Cardiac septum (tissue), 1 donor: ENCODE data around the gene TRIM32. TPM values are rescaled to one million over a fixed set of nuclear protein-coding genes. Genes with fewer than 3 reads are reported as not detected.
"Not testable (repeated sequence)": the region's sequence is repeated elsewhere in the genome, so short reads cannot be mapped to it uniquely, and the experiment has no call there.

Source experiments
- DNase-seq: peaks from one replicate; pipeline ENCODE4 v3.0.0-alpha.2; 2020; ENCODE audit warnings: low spot score
- intact Hi-C: fragments of 100-400 bp; cut with DNase I; formaldehyde crosslinking; loops from one replicate; pipeline ENCODE4 v1.14.0; 2022
- total RNA-seq: library from RNA; stranded (reverse); fragmentation: NEBNext Ultra II Directional; extraction: Animal tissue kit (Norgen Biotek cat#: 25700); gene quantifications from one replicate; pipeline ENCODE4 v1.2.1, GENCODE V29; 2021
- donor health status: DM: no; HTN: no; CAD: no.

Gene TRIM32
- total RNA-seq, 1 donor from 2014 or later = 13.1 TPM

- DNase-seq = no peak
- intact Hi-C loops = no loop called here
These were observed 18.0 kb upstream of the TRIM32 start for GRCh38 chr9:116668970-116669695.

GRCh38 chr9:116671605-116672004, 15.5 kb upstream of the TRIM32 start:
- intact Hi-C loops = no loop called here
- no peak for DNase-seq

GRCh38 chr9:116673375-116673774, 13.7 kb upstream of the TRIM32 start:
- DNase-seq = no peak
- intact Hi-C loops = no loop called here

GRCh38 chr9:116674210-116674980, 12.7 kb upstream of the TRIM32 start:
- no peak for DNase-seq
- intact Hi-C loops = no loop called here

GRCh38 chr9:116683535-116683934, 3.6 kb upstream of the TRIM32 start:
- intact Hi-C loops = no loop called here
- no peak for DNase-seq

- no peak for DNase-seq
- intact Hi-C loops = no loop called here
These were observed 1.9 kb upstream of the TRIM32 start for GRCh38 chr9:116685166-116685565.

- intact Hi-C loops = no loop called here
These were observed 970 bp upstream of the TRIM32 start for GRCh38 chr9:116686135-116686534.

GRCh38 chr9:116686693-116687073, 422 bp upstream of the TRIM32 start:
- DNase-seq = no peak
- intact Hi-C loops = no loop called here

More at GRCh38 chr9:116686135-116686534, 970 bp upstream of the TRIM32 start:
- no peak for DNase-seq

GRCh38 chr9:116687754-116688135, 640 bp downstream of the TRIM32 start:
- DNase-seq = no peak
- intact Hi-C loops = no loop called here

GRCh38 chr9:116688806-116689485, 1.8 kb downstream of the TRIM32 start:
- intact Hi-C loops = no loop called here
- no peak for DNase-seq

- DNase-seq = no peak
- intact Hi-C loops = no loop called here
These were observed 2.5 kb downstream of the TRIM32 start for GRCh38 chr9:116689486-116690032.

- intact Hi-C loops, DNase-seq: not testable (repeated sequence)
These were observed 3.7 kb downstream of the TRIM32 start for GRCh38 chr9:116690805-116691204.

- DNase-seq = no peak
- intact Hi-C loops = no loop called here
These were observed 4.5 kb downstream of the TRIM32 start for GRCh38 chr9:116691607-116692006.

GRCh38 chr9:116692616-116693015, 5.5 kb downstream of the TRIM32 start:
- intact Hi-C loops = no loop called here
- DNase-seq = no peak

GRCh38 chr9:116693233-116693731, 6.2 kb downstream of the TRIM32 start:
- intact Hi-C loops = no loop called here
- no peak for DNase-seq

- intact Hi-C loops = no loop called here
- no peak for DNase-seq
These were observed 7.7 kb downstream of the TRIM32 start for GRCh38 chr9:116694785-116695291.

GRCh38 chr9:116695438-116695837, 8.3 kb downstream of the TRIM32 start:
- intact Hi-C loops = no loop called here

GRCh38 chr9:116697362-116697761, 10.3 kb downstream of the TRIM32 start:
- intact Hi-C loops = no loop called here
- DNase-seq = no peak

More at GRCh38 chr9:116695438-116695837, 8.3 kb downstream of the TRIM32 start:
- DNase-seq = no peak

GRCh38 chr9:116697887-116698286, 10.8 kb downstream of the TRIM32 start:
- intact Hi-C loops = no loop called here
- DNase-seq = no peak

GRCh38 chr9:116700279-116700678, 13.2 kb downstream of the TRIM32 start:
- DNase-seq = no peak
- intact Hi-C loops = no loop called here
